HL-60 (cell line): ENCODE measurements around the gene KIR2DL3.

ENCODE experiments used
- GABPA ChIP-seq: IDR thresholded peaks from 2 replicates; pipeline ENCODE4 v1.6.1; 2012; ENCODE audit warnings: low read depth
- POLR2AphosphoS5 ChIP-seq: IDR thresholded peaks from 2 replicates; pipeline ENCODE4 v1.6.1; 2012; ENCODE audit warnings: low read depth
- TF ChIP-seq, protein P1 (sequence below): IDR thresholded peaks from one replicate; pipeline ENCODE4 v1.5.1; 2011; ENCODE audit warnings: low read length, control low read depth, inconsistent platforms; ENCODE audit not compliant: insufficient read depth
- TF ChIP-seq, protein P2 (sequence below): IDR thresholded peaks from 2 replicates; pipeline ENCODE4 v1.6.1; 2012; ENCODE audit warnings: low read depth; ENCODE audit not compliant: insufficient replicate concordance

DNA sequence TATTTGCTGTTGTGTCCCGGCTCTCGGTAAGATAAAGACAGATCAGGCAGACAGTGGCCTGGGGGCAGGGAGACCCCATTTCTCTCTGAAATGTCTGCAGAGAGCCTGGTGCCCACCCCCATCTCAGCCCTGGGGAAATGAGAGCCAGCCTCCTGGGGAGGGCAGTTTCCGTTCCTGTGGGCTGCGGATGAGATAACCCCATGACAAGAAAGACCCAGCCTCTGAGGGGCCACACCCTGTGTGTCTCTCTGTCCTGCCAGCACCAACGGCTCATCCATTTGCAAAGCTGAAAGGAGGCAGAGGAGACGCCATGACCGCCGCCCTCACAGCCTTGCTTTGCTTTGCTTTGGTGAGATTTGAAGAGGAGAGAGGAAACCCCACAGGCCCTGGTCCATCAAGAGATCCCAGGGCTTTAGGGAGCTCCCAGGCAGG lies 42.2 kb upstream of the KIR2DL3 start:
- TF ChIP-seq, protein P1, sequence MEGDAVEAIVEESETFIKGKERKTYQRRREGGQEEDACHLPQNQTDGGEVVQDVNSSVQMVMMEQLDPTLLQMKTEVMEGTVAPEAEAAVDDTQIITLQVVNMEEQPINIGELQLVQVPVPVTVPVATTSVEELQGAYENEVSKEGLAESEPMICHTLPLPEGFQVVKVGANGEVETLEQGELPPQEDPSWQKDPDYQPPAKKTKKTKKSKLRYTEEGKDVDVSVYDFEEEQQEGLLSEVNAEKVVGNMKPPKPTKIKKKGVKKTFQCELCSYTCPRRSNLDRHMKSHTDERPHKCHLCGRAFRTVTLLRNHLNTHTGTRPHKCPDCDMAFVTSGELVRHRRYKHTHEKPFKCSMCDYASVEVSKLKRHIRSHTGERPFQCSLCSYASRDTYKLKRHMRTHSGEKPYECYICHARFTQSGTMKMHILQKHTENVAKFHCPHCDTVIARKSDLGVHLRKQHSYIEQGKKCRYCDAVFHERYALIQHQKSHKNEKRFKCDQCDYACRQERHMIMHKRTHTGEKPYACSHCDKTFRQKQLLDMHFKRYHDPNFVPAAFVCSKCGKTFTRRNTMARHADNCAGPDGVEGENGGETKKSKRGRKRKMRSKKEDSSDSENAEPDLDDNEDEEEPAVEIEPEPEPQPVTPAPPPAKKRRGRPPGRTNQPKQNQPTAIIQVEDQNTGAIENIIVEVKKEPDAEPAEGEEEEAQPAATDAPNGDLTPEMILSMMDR, result no peak
- TF ChIP-seq POLR2AphosphoS5 (no peak), GABPA (no peak)
- TF ChIP-seq, protein P2, sequence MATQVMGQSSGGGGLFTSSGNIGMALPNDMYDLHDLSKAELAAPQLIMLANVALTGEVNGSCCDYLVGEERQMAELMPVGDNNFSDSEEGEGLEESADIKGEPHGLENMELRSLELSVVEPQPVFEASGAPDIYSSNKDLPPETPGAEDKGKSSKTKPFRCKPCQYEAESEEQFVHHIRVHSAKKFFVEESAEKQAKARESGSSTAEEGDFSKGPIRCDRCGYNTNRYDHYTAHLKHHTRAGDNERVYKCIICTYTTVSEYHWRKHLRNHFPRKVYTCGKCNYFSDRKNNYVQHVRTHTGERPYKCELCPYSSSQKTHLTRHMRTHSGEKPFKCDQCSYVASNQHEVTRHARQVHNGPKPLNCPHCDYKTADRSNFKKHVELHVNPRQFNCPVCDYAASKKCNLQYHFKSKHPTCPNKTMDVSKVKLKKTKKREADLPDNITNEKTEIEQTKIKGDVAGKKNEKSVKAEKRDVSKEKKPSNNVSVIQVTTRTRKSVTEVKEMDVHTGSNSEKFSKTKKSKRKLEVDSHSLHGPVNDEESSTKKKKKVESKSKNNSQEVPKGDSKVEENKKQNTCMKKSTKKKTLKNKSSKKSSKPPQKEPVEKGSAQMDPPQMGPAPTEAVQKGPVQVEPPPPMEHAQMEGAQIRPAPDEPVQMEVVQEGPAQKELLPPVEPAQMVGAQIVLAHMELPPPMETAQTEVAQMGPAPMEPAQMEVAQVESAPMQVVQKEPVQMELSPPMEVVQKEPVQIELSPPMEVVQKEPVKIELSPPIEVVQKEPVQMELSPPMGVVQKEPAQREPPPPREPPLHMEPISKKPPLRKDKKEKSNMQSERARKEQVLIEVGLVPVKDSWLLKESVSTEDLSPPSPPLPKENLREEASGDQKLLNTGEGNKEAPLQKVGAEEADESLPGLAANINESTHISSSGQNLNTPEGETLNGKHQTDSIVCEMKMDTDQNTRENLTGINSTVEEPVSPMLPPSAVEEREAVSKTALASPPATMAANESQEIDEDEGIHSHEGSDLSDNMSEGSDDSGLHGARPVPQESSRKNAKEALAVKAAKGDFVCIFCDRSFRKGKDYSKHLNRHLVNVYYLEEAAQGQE, result no peak
